HG03571 (cell line): ENCODE results near the gene ABHD15.
A peak's percentile ranks its signal among the peaks of the same experiment; 100 is the strongest.

Experiments used
- ATAC-seq: cut with Tn5 transposase; IDR thresholded peaks from one replicate; pipeline ENCODE4 v1.9.1; 2021; ENCODE audit not compliant: unreplicated experiment

ABHD15 gene

GRCh38 chr17:29595107-29595942 is 28.5 kb upstream of the ABHD15 start:
- no peak for ATAC-seq

DNA sequence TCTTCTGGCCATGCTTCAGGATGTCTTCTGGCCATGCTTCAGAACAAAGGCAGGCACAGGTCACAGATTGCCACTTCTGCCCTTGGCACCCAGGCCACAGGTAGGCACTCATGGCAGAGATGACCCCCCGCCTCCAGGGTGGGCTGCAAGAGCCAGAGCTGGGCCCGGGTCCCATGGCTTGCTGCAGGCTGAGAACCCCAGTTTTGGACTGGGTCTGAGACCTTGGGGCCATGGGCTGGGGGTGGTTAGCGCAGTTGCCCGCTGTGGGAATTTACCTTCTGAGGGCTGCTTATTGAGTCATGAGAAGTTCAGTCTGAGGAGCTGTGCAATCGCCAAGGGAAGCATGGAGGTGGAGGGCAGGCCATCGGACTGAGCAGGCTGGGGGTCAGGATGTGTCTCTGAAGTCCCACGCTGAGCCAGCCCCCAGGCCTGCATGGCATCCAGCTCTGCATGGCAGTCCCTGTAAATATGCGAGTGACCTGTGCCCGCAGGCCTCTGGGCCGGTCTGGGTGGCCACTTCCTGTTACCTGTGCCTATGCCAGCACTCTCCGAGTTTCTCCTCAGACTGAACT is 27.8 kb upstream of the ABHD15 start:
- ATAC-seq = no peak

GRCh38 chr17:29593591-29594518 is 27.0 kb upstream of the ABHD15 start:
- ATAC-seq = no peak

DNA sequence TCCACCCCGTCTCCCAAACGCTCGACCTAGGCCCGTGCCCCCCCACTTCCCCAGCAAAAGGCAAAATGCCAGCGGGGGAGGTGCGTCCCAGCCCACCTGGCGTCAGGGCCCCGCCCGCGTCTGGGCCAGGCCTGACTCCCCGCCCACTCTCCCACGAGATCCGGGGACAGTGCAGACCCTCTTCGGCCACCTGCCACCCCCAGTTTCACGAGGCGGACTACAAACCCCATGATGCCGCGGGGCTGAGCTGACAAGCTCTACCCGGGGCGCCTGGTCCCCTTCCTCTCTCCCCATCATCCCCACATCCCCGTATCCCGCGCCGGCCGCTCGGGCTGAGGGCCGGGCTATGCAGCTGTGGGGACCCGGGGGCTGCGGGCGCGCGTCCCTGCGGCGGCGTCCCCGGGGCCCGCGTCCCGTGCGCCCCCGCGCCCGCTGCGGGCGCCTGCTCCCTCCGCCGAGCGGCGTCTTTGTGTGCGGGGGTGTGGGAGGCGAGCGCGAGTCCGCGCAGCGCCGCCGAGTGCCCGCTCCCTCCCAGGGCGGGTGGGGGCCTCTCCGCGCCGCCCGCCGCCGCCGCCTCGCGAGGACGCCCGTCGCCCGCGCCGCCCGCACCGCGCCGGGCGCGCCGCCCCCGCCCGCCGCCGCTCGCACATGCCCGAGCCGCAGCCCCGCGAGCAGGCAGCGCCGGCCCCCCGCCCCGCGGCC is 26.2 kb upstream of the ABHD15 start, which contains the start of gene ANKRD13B:
Gene ANKRD13B (plus strand): TSS at position 283 of the 702 bp plus-strand sequence. CDS start 490 bp downstream, outside the sequence.
- ATAC-seq = no peak

- no peak for ATAC-seq
These were observed 25.1 kb upstream of the ABHD15 start for GRCh38 chr17:29591737-29592608.

GRCh38 chr17:29591146-29591736 is 24.4 kb upstream of the ABHD15 start:
- ATAC-seq = no peak

DNA sequence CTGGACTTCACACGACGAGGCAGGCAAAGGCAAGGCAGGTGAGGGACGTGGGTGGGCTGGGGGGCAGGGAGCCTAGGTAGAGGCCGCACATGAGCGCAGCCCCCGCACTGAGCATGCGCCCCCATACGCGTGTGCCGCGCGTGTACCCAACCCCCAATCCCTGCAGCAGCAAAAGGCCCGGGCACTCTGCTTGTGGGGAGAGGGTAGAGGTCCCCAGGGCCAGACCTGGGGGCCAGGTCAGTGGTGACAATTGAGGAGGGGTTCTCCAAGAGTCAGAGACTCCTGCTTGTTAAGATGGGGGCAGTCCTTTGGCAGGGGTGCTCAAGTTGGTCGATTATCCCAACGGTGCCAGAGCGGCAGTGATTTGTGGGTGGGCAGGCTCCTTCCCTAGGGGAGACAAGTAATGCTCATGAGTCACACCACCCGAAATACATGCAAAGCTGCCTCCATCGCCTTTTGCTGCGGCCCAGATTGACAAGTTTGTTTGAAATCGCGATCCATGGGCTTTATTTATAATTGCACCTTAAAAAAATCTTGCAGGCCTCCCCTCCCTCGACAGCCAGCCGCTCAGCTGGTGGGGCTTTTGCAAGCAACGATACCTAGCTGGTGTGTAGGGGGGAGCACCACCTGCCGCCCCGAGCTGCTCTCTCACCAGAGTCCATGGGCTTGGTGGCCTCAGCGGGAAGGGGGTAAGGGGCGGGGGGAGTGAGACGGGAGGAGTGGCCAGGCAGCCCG is 23.7 kb upstream of the ABHD15 start:
- ATAC-seq = no peak

- peak; percentile 38 for ATAC-seq
These were observed 22.9 kb upstream of the ABHD15 start, which contains the start of gene GIT1 for GRCh38 chr17:29589524-29590410. TSS of gene GIT1 (minus strand) at chr17:29589648. CDS start at chr17:29589378, 270 bp downstream.

DNA sequence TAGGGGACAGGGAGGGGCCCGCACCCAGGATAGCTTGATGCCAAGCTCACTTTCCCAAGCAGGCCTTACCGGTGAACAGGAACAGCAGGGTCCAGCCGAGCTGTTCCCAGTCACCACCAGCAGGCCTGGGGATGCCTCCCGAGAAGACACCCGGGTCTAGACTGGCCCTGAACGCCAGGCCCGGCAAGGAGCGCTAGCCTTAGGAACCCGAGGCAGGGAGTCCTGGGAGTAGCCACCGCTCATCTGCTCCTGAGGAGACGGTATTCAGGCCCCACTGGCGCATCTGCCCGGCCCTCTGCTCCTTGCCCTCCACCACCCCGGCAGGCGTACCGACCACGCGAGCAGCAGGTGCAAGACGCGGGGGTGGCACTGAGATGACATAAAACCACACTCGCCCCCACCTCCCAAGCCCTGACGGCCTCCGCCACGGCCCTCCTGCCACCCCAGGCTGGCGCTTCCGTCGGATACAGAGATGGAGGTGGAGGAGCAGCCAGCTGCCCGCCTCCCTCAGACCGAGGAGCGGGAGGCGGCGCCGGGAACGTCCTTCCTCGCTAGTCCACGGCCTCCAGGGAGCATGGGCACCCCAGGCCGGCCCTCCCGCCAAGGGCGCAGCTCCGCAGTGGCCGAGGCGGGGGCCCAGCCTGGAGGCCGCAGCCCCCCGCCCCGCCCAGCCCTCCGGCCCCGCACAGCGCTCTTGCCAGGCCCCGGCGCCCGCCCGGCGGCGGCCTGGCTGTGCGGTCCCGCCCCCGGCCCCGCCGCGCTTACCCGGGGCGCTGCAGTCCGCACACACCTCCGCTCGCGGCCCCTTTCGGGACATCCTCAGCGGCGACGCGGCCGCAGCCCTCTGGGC is 21.9 kb upstream of the ABHD15 start:
- peak; percentile 16 for ATAC-seq

DNA sequence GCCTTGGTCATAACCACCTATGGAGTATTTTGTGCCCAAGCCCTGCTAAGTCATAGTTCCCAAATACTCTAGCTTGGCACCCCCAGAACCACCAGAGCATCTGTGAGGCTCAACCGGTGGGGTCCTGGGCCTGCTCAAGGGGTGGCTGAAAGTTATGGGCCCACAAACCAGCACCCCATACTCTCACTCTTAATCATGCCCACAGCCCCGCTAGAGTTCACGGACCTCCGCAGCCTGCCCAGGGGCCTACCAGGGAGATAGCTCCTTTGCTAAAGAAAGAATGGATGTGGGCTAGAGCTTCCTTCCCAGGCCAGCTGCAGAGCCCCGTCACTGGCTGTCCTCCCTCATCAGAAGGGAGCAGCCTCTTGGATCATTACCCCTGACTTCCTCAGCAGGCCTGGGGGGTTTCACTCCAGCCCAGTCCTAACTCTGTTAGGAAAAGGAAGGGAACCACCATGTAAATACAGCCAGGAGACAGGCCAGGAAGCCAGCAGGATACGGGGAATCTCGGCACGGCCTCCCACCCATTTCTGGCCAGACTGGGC is 21.3 kb upstream of the ABHD15 start:
- no peak for ATAC-seq

GRCh38 chr17:29587591-29587990 is 20.8 kb upstream of the ABHD15 start:
- no peak for ATAC-seq

DNA sequence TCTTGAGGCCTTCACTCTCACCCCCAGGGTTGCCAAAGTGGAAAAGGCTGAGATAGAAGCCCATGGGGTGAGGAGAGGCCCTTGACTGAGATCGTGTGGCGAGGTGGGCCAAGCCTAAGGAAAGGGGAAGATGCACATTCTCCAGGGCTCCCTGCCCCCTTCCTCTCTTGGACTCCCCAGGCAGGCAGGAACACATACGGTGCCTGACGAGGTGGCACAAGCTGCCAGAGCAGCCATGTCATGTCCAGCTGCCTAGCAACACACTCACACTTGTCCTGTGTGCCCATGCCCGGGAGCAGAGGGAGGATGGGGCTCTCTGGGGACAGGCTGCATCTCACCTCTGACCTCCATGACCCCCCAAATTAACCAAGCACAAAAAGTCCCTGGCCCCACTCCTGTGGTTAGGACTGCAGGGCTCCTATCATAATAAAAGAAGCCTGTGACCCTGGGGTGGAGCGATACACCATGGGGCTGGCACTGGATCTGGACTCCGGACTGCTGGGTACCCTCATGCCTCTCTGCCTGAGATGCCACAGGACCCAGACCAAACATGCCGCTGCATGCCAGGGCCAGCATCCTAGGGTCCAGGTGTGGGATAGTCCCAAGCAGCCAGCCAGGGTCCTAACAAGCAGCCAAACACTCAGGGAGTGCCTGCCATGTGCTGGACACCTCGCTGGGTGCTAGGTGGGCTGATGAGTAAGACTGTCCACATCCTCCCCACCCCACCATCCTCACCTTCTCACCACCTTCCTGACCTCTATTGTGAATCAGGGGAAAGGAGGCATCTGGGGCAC is 20.0 kb upstream of the ABHD15 start:
- no peak for ATAC-seq

DNA sequence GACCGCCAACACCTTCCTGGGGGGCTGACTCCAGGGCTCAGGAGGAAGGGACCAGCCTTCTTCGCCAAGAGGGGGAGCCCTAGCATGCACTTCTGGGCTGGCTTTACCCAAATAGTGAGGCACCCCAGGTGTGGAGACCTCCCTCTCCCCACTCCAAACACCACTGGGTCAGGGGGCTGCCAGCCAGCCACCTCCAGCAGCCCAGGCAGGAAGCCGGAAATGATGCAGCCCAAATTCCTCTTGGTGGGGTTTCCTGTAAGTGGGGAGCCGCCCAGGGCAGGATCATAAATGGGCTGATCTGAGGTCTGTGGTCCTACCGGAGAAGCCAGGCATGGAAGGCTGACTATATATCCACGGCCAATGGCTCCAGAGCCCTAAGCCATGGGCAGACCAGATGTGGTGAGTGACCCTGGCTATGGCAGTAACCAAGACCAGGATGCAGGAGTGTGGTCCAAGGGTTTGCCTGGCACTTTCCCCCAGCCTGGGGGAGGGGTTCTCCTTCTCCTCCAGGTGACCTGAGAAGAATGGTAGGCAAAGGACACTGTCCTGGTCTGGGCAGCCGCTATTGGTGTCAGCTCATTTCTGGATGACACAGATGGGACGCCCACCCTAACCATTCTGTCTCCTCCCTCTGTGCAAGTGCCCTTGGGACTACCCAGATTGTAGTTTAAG is 18.4 kb upstream of the ABHD15 start:
- no peak for ATAC-seq

- no peak for ATAC-seq
These were observed 17.7 kb upstream of the ABHD15 start for GRCh38 chr17:29584452-29585079.
